ENCODE results near the gene CHST9. TPM values are rescaled to one million over a fixed set of nuclear protein-coding genes. Genes with fewer than 3 reads are reported as not detected.

The CHST9 gene
- total RNA-seq, 1 donor from 2014 or later: 38.9 TPM

- H3K36me3 Mint-ChIP-seq (ENCODE audit: insufficient read depth): peaks cover 9% of the 10 kb centered on the region
- no peak overlapping the region for H3K4me3 Mint-ChIP-seq (ENCODE audit: low read depth)
- H3K27ac Mint-ChIP-seq: no peak overlapping the region
- peaks cover 5% of the 10 kb centered on the region for H3K9me3 Mint-ChIP-seq (ENCODE audit: low read depth)
- no peak for DNase-seq (ENCODE audit: low spot score, unreplicated experiment)
- no peaks in the 10 kb centered on the region for H3K27me3 Mint-ChIP-seq
- no peak for TF ChIP-seq CTCF (IDR thresholded peaks at IDR 0.05; ENCODE audit: unreplicated experiment)
- peaks cover 20% of the 10 kb centered on the region for H3K4me1 Mint-ChIP-seq (ENCODE audit: low read depth)
These were observed 130.2 kb downstream of the CHST9 start for GRCh38 chr18:27054926-27055325.

GRCh38 chr18:27049969-27050368 lies 135.1 kb downstream of the CHST9 start:
- H3K4me1 Mint-ChIP-seq (ENCODE audit: low read depth): peaks cover 2% of the 10 kb centered on the region
- H3K4me3 Mint-ChIP-seq (ENCODE audit: low read depth): no peak overlapping the region
- H3K36me3 Mint-ChIP-seq (ENCODE audit: insufficient read depth): peaks cover 14% of the 10 kb centered on the region
- H3K27ac Mint-ChIP-seq: no peak overlapping the region
- peaks cover 5% of the 10 kb centered on the region for H3K9me3 Mint-ChIP-seq (ENCODE audit: low read depth)
- H3K27me3 Mint-ChIP-seq: no peaks in the 10 kb centered on the region
- no peak for TF ChIP-seq CTCF (IDR thresholded peaks at IDR 0.05; ENCODE audit: unreplicated experiment)
- no peak for DNase-seq (ENCODE audit: low spot score, unreplicated experiment)

DNA sequence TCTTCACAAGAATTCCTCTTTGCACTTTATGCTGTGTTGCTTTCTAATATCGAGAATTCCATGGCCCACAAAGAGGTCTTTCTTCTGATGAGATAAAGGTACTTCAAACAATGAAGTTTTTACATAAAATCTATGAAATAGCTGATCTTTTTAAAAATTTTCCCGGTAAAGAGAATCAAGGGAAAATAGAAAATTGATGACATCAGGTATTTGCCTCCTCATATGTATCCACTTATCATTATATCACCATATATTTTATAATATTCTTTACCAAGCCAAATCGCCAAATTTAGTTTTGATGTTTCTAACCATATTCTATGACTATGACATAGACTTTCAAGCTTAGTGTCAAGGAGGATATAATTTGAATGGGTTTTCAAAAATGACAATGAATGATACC lies 139.8 kb downstream of the CHST9 start:
- no peak for TF ChIP-seq CTCF (IDR thresholded peaks at IDR 0.05; ENCODE audit: unreplicated experiment)
- Mint-ChIP-seq H3K9me3 (ENCODE audit: low read depth) (no peaks in the 10 kb centered on the region), H3K27me3 (no peaks in the 10 kb centered on the region), H3K4me3 (ENCODE audit: low read depth) (no peak overlapping the region), H3K27ac (no peak overlapping the region), H3K36me3 (ENCODE audit: insufficient read depth) (peaks cover 8% of the 10 kb centered on the region), H3K4me1 (ENCODE audit: low read depth) (peaks cover 18% of the 10 kb centered on the region)
- no peak for DNase-seq (ENCODE audit: low spot score, unreplicated experiment)

- H3K9me3 Mint-ChIP-seq (ENCODE audit: low read depth): no peaks in the 10 kb centered on the region
- H3K27me3 Mint-ChIP-seq: no peaks in the 10 kb centered on the region
- H3K4me3 Mint-ChIP-seq (ENCODE audit: low read depth): no peak overlapping the region
- H3K36me3 Mint-ChIP-seq (ENCODE audit: insufficient read depth): peaks cover 3% of the 10 kb centered on the region
- peaks cover 21% of the 10 kb centered on the region for H3K4me1 Mint-ChIP-seq (ENCODE audit: low read depth)
- no peak for DNase-seq (ENCODE audit: low spot score, unreplicated experiment)
- no peak for TF ChIP-seq CTCF (IDR thresholded peaks at IDR 0.05; ENCODE audit: unreplicated experiment)
- no peak overlapping the region for H3K27ac Mint-ChIP-seq
These were observed 142.9 kb downstream of the CHST9 start for GRCh38 chr18:27042177-27042576.

- no peak overlapping the region for H3K4me3 Mint-ChIP-seq (ENCODE audit: low read depth)
- no peak overlapping the region for H3K27ac Mint-ChIP-seq
- peaks cover 23% of the 10 kb centered on the region for H3K4me1 Mint-ChIP-seq (ENCODE audit: low read depth)
- TF ChIP-seq CTCF (IDR thresholded peaks at IDR 0.05; ENCODE audit: unreplicated experiment): no peak
- H3K9me3 Mint-ChIP-seq (ENCODE audit: low read depth): no peaks in the 10 kb centered on the region
- DNase-seq (ENCODE audit: low spot score, unreplicated experiment): no peak
- H3K36me3 Mint-ChIP-seq (ENCODE audit: insufficient read depth): peaks cover 3% of the 10 kb centered on the region
- H3K27me3 Mint-ChIP-seq: no peaks in the 10 kb centered on the region
These were observed 144.3 kb downstream of the CHST9 start for GRCh38 chr18:27040796-27041195.
